Osteoblast (primary cell): ENCODE results near the gene TIPRL. TPM values are rescaled to one million over a fixed set of nuclear protein-coding genes. Genes with fewer than 3 reads are reported as not detected.

ENCODE experiments used
- DNase-seq: peaks from one replicate; pipeline ENCODE4 v3.0.0; 2011; ENCODE audit warnings: low spot score, mixed read lengths; ENCODE audit not compliant: insufficient read length; ENCODE audit errors: missing footprints
- H2AFZ ChIP-seq: 2 replicates; pipeline ENCODE4 v1.6.0; 2011; ENCODE audit warnings: mild to moderate bottlenecking, low read length
- H3K27ac ChIP-seq: 2 replicates; pipeline ENCODE4 v1.5.1; 2011; ENCODE audit warnings: mild to moderate bottlenecking, low read depth, low read length, moderate library complexity
- H3K27me3 ChIP-seq: 2 replicates; pipeline ENCODE4 v1.6.0; 2012; ENCODE audit warnings: mild to moderate bottlenecking, control low read depth, inconsistent platforms, low read length, moderate library complexity; ENCODE audit not compliant: insufficient read depth
- H3K36me3 ChIP-seq: 2 replicates; pipeline ENCODE4 v1.5.1; 2011; ENCODE audit warnings: mild to moderate bottlenecking, low read length, control low read depth, moderate library complexity; ENCODE audit not compliant: insufficient read depth
- H3K4me1 ChIP-seq: 2 replicates; pipeline ENCODE4 v1.5.1; 2011; ENCODE audit warnings: mild to moderate bottlenecking, low read length, control low read depth, moderate library complexity; ENCODE audit not compliant: insufficient read depth
- H3K4me2 ChIP-seq: 2 replicates; pipeline ENCODE4 v1.6.0; 2011; ENCODE audit warnings: mild to moderate bottlenecking, low read length; ENCODE audit not compliant: insufficient read depth
- H3K4me3 ChIP-seq: fragments of 200-600 bp; sonication (generic); 3 replicates; pipeline ENCODE4 v1.5.1; 2012; ENCODE audit warnings: mild to moderate bottlenecking, low read length, inconsistent platforms; ENCODE audit not compliant: insufficient read depth
- H3K79me2 ChIP-seq: 2 replicates; pipeline ENCODE4 v1.6.0; 2012; ENCODE audit warnings: mild to moderate bottlenecking, low read length, control low read depth, inconsistent platforms; ENCODE audit not compliant: insufficient read depth
- H3K9me3 ChIP-seq: 2 replicates; pipeline ENCODE4 v1.5.1; 2011; ENCODE audit warnings: low read depth, low read length, control low read depth
- H4K20me1 ChIP-seq: 2 replicates; pipeline ENCODE4 v1.6.0; 2012; ENCODE audit warnings: mild to moderate bottlenecking, low read length, control low read depth; ENCODE audit not compliant: insufficient read depth
- total RNA-seq: library from RNA; depleted of rRNA; stranded (reverse); fragments of >200 nt; gene quantifications from 2 replicates; pipeline ENCODE4 v1.2.3, GENCODE V29; 2012
- TF ChIP-seq, protein P1 (sequence below): IDR thresholded peaks from 2 replicates; pipeline ENCODE4 v1.5.1; 2011; ENCODE audit warnings: mild to moderate bottlenecking, low read depth, low read length, moderate library complexity; ENCODE audit errors: extremely low read depth

The TIPRL gene
- total RNA-seq, 1 donor: 30.8 TPM

DNA sequence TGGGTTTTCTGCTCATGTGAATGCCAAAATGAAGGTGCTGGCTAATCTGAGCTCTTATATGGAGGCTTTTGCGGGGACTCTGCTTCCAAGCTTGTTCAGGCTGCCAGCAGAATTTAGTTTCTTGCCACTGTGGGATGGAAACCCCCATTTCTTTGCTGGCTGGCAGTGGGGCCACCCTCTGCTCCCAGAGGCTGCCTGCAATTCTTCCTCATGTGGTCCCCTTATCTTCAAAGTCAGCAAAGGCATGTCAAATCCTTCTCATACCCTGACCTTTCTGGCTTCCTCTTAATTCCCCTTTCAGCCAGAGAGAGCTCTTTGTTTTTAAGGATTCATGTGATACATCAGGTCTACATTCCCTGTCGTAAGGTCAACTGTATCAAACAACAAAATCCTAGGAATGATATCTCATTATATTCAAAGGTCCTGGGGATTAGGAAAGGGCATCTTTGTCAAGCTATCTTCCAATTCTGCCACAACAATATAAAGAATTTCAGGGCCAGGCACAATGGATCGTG, 36.8 kb upstream of the TIPRL start:
- no peaks in the 10 kb centered on the region for H4K20me1 ChIP-seq
- DNase-seq: no peak
- H3K36me3 ChIP-seq: no peaks in the 10 kb centered on the region
- no peaks in the 10 kb centered on the region for H3K9me3 ChIP-seq
- H3K79me2 ChIP-seq: no peaks in the 10 kb centered on the region
- H3K27me3 ChIP-seq: no peaks in the 10 kb centered on the region
- H3K27ac ChIP-seq: no peak overlapping the region
- peaks cover 12% of the 10 kb centered on the region for H3K4me1 ChIP-seq
- no peak overlapping the region for H3K4me2 ChIP-seq
- no peak overlapping the region for H2AFZ ChIP-seq
- H3K4me3 ChIP-seq: no peak overlapping the region
- TF ChIP-seq, protein P1, sequence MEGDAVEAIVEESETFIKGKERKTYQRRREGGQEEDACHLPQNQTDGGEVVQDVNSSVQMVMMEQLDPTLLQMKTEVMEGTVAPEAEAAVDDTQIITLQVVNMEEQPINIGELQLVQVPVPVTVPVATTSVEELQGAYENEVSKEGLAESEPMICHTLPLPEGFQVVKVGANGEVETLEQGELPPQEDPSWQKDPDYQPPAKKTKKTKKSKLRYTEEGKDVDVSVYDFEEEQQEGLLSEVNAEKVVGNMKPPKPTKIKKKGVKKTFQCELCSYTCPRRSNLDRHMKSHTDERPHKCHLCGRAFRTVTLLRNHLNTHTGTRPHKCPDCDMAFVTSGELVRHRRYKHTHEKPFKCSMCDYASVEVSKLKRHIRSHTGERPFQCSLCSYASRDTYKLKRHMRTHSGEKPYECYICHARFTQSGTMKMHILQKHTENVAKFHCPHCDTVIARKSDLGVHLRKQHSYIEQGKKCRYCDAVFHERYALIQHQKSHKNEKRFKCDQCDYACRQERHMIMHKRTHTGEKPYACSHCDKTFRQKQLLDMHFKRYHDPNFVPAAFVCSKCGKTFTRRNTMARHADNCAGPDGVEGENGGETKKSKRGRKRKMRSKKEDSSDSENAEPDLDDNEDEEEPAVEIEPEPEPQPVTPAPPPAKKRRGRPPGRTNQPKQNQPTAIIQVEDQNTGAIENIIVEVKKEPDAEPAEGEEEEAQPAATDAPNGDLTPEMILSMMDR: no peak

DNA sequence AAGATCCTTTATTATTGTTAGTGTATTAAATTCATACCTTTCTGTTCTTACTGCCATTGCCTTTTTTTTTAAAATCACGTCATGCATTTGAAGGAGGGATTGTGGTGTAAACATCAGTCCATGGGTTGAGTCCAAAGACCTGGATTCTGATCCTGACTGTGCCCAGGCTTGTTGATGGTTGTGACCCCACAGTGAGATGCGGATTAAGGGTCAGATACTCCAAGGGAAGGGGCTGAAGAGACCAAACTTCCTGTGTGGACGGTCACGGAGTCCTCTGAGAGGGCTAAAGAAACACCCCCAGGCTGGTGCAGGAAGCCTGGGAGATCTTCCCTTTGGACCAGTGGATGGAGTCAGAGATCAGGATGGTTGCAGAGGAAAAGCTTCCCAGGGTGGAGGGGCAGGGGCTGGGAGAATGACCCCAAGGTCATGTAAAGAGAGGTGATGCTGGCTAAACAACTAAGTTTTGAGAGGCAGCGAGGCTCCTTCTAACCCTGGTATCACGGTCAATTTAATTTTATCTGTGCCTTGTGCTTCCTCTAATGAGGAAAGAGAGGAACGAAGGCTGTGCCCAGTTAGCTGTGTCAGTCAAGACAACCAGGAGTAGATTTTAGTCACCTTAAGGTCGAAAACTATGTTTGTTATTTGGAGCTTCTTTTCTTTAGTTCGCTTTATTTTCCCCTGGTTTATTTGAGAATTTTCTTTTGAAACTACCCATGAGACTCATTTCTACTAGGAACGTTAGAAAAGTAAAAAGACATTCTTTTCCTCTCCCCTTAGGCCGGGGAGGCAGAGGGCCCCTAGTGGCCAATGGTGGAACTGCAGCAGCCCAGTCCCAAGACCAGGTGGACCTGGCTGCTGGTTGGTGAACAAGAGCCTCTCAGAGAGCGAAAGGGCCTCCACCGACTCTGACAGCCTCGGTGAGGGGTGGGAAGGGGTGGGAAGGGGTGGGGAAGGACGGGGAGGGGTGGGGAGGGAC, 33.3 kb upstream of the TIPRL start:
- TF ChIP-seq, protein P1: peak; percentile 90
- Histone ChIP-seq H3K4me1 (peaks cover 5% of the 10 kb centered on the region), H3K27ac (no peak overlapping the region), H3K36me3 (no peaks in the 10 kb centered on the region), H3K4me2 (peak overlapping the region; percentile 65), H2AFZ (peak overlapping the region; percentile 69), H4K20me1 (no peaks in the 10 kb centered on the region), H3K27me3 (no peaks in the 10 kb centered on the region), H3K4me3 (peak overlapping the region; percentile 29), H3K9me3 (no peaks in the 10 kb centered on the region), H3K79me2 (no peaks in the 10 kb centered on the region)
- peak; percentile 99 for DNase-seq

DNA sequence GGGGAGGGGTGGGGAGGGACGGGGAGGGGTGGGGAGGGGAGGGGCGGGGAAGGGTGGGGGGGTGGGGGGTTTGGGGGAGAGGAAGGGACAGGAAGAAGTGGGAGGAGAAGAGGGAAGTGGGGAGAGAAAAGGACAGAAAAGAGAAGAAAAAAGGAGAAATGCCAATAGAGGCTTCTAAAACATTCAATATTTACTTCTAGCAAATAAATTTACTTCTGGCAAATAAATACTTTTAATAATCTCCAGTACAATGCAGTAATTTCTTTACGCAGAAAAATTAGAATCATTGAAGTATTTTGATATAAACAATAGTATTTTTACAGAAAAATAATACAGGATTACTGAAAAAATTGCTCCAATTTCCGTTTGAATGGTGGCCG, 32.6 kb upstream of the TIPRL start:
- H3K36me3 ChIP-seq: no peaks in the 10 kb centered on the region
- no peaks in the 10 kb centered on the region for H4K20me1 ChIP-seq
- TF ChIP-seq, protein P1: no peak
- no peaks in the 10 kb centered on the region for H3K27me3 ChIP-seq
- no peak overlapping the region for H3K27ac ChIP-seq
- H2AFZ ChIP-seq: no peak overlapping the region
- no peaks in the 10 kb centered on the region for H3K9me3 ChIP-seq
- no peak overlapping the region for H3K4me3 ChIP-seq
- H3K4me1 ChIP-seq: peaks cover 5% of the 10 kb centered on the region
- H3K79me2 ChIP-seq: no peaks in the 10 kb centered on the region
- H3K4me2 ChIP-seq: no peak overlapping the region
- no peak for DNase-seq

DNA sequence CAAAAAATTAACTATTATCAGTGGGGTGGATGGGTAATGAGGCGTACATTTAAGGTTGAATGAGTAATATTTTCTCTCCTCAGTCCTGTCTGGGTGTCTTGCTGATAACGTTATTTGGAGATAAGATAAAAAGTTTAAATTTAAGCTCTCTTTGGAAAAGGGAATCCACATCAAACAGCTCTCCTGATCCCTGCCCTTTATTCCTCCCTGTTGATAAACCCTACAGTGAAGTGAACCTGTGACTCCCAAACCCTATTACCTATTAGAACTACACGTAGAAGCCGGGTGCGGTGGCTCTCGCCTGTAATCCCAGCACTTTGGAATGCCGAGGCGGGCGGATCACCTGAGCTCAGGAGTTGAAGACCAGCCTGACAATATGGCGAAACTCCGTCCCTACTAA, 32.1 kb upstream of the TIPRL start:
- Histone ChIP-seq H3K9me3 (no peaks in the 10 kb centered on the region), H3K27ac (no peak overlapping the region), H2AFZ (no peak overlapping the region), H3K79me2 (no peaks in the 10 kb centered on the region), H3K36me3 (no peaks in the 10 kb centered on the region), H3K27me3 (no peaks in the 10 kb centered on the region), H3K4me1 (peaks cover 5% of the 10 kb centered on the region), H3K4me2 (no peak overlapping the region), H4K20me1 (no peaks in the 10 kb centered on the region), H3K4me3 (no peak overlapping the region)
- DNase-seq: no peak
- TF ChIP-seq, protein P1: no peak
